Stimulated activated CD8-positive, alpha-beta memory T cell treated with anti-CD3 and anti-CD28 coated beads, Interleukin-7, amount 100 ng/mL, for 48 hours (primary cell): ENCODE data around the gene THAP4.
"Not testable (repeated sequence)": the region's sequence is repeated elsewhere in the genome, so short reads cannot be mapped to it uniquely, and the experiment has no call there.

Experiments used
- DNase-seq, 2 donors: peaks; one replicate each; pipeline ENCODE4 v3.0.0-alpha.2; 2020; ENCODE audit warnings: low read depth in 1 of 2; ENCODE audit errors: extremely low read depth in 1 of 2

THAP4 gene

DNA sequence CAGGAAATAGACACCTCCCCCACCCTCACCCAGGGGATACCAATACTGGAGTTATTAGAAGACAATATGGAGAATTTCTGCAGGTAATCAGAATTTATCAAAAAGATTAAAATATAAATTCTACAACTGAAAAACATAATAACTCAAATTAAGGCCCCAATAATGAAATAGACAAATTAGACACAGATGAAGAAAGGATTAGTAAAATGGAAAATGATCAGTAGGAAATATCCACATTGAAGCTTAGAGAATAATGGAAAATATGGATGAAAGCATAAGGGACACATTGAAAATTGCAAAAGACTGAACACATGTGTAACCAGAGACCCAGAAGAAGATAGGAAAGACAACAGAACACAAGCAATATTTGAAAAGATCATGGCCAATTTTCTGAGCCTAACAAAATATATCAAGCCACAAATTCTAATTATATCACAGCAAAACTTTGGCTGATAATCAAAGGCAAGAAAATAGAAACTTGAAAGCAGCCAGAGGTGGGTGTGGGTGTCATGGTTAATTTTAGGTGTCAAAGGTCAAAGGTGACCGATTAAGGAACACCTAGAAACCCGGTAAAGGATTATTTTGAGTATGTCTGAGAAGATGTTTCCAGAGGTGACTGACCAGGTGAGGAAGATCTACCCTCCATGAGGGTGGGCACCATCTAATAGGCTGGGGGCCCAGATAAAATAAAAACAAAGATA is 50.2 kb downstream of the THAP4 start:
- DNase-seq, result no peak

DNA sequence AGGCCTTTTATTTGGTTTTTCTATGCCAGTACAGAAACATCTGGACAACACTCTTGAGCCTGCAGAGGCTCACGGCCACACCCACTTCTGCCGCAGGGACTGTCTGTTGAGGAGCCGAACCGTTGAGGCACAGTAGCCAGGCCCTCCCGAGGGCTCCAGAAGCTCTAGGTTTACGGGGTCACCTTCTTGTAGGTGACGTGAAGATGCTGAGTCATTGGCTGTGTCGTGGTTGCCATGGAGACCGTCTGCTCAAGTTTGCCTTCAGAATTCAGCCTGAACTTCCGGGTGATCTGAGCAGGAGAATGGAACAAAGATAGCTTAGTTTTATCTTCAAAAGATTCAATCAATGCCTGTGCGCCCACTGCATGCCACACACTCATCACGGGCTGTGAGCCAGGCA is 52.5 kb downstream of the THAP4 start:
- DNase-seq, result no peak

DNA sequence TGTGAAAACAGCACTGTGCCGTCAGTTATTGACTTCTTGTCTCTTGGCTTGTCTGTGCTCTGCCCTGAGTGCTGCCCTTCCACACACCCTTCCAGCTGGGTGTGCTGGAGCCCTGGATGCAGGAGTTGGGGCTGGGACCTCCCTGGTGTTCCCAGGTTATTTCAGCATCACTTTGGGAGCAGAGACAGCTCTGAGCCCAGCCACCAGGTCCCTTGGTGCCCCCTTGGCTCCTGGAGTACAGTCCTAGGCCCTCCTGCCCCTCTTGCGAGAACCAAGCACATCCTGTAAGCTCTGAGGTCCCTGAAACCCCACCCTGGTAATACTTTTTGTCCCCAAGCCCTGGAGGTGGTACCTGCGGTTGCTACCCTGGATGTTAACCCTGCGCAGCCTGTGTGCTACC is 54.2 kb downstream of the THAP4 start:
- DNase-seq, result no peak

DNA sequence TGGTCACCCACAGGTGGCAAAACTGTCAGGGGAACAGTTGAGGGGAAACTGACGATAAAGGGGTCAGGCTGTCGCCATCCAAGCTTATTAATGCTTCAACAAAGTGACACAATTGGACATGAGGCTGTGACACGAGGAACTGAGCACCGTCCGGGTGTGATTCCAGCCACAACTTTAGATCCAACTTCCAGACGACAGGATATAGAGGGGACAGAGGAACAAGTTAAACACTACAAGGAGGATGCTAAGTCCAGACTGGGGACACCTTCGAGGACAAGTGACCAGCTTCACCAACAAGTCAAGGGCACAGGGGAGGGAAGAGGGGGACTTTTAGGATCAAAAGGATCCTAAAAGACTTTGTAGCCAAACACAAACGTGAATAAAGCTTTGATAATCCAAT is 54.6 kb downstream of the THAP4 start:
- DNase-seq, result no peak

DNA sequence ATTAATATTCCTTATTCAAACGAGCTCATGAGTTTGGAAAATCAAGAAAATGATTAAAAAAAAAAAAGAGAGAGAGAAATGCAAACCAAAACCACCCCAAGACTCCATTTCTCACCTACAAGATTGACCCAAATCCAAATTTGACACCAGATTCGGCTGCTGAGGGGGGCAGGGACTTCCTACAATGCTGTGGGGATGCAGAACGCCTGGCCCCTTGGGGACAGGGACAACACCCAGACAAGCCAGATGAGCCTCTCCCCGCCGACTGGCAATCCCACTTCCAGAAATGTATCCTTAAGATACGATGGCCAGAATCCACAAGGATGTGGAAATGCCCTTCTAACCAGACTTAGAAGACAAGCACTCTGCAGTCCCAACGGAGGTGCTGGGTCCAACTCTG is 57.7 kb downstream of the THAP4 start:
- DNase-seq, result no peak

DNA sequence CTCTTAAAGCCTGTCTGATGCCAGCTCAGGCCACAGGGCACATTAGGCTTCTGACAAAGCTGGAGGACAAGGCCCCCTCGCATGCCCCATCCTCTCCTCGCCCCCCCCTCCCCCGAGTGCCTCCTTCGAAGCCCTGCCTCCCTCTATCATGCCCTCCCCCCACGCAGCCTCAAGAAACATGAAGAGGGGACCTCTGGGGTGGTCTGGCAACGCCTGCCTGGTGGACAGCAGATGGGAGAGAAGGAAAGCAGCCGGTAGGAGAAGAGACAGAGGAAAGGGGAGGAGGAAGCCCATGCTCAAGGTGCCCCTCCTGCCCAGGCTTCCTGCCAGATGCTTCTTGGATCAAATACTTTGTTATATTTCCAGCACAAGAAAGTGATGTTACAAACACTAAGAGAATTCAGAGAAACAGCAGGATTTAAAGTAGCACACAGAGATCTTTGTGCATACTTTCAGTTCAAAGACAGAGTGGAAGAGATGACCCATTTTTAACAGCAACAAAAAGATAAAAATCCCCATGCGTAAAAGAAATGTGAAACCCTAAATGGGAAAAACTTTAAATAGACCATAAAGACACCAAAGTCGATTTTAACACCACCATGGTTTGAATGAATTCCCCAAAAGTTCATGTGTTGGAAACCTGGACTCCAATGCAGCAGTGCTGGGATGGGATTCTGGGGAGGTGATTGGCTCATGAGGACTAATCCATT is 59.4 kb downstream of the THAP4 start:
- no peak for DNase-seq

DNA sequence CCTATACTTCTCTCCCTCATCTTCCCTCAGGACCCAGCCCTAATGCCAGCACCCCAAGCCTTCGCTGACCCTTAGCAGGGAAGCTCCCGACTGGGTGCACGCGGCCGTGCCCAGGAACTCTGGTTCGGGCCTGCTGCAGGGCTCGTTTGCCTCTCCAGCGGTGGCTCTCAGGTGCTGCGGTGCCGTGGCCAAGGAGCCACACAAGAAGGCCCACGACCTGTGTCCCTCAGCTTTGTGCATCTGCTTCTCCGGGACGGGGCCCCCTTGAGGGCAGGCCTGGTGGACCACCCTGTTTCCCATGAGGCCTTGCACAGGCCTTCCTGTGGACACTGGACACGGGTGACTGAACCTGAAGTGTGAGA is 60.7 kb downstream of the THAP4 start:
- DNase-seq, result no peak

DNA sequence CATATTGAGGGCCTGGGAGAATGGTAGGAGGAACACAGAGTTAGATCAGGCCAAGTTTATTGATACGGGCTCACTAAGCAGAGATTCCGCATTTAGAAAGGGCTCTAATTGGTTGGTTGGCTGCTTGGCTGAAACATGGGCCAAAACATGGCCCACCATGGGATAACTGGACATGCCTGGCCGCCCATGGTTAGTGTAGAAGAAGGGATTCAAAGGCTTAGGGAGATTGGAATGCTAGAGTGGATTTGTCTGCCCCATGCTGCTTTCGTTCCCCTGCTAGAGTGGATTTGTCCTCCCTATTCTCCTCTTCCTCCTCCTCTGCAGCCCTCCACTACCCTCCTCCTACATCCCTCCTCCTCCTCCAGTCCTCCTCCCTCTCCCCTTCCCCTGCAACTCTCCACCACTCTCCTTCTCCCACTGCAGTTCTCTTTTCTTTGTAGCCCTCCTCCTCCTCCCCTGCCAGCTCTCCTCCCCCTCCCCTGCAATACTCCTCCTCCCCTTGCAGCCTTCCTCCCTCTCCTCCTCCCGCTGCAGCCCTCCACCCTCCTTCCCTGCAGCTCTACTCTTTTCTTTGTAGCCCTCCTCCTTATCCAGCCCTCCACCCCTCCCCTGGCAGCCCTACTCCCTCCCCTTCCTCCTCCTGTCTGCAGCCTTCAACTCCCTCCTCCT is 61.2 kb downstream of the THAP4 start:
- no peak for DNase-seq

DNA sequence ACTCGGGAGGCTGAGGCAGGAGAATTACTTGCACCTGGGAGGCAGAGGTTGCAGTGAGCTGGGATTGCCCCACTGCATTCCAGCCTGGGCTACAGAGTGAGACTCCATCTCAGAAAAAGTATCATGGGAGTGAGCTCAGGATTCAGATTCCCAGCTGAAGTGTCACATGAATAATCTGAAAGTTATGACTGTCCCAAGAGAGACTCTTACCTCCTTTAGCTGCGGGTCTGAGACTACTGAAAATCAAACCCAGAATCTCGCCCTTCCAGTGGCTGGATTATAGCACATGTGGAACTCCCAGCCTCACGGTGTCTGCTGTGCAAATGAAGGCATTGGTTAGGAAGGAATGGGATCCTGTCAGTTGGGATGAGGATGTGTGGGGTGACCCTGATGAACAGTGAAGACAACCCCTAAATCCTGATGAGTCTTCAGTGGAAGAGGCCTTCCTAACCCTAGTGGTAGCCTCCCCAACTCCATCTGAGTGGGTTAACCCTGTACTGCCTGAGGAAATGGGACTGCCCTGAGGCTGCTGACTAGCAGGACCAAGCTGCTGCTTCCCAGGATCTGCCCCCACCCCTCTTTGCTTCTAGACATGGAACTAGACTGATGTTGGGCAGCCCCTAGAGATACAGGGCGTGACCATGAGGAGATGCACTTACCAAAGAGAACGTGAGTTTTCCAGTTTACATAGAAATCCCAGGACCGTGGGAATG is 61.9 kb downstream of the THAP4 start:
- no peak for DNase-seq

DNA sequence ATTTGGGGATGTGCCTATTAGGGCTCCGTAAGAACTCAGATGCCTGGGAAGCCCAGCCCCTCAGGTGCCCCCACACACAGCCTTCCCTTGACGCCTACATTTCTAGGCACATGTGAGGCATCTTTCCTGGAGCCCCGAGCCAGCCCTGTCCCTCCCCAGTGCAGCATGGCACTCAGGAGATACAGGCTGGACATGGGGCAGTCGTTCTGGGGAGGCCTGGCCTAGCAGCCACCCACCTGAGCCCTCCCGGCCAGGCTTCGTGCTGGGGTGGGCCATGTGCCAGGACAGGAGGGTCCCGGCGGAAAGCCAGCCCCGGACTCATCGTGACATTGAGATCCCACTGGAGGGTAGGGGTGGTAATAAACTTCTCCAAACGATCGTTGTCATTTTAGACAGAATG is 63.2 kb downstream of the THAP4 start:
- DNase-seq, result no peak

DNA sequence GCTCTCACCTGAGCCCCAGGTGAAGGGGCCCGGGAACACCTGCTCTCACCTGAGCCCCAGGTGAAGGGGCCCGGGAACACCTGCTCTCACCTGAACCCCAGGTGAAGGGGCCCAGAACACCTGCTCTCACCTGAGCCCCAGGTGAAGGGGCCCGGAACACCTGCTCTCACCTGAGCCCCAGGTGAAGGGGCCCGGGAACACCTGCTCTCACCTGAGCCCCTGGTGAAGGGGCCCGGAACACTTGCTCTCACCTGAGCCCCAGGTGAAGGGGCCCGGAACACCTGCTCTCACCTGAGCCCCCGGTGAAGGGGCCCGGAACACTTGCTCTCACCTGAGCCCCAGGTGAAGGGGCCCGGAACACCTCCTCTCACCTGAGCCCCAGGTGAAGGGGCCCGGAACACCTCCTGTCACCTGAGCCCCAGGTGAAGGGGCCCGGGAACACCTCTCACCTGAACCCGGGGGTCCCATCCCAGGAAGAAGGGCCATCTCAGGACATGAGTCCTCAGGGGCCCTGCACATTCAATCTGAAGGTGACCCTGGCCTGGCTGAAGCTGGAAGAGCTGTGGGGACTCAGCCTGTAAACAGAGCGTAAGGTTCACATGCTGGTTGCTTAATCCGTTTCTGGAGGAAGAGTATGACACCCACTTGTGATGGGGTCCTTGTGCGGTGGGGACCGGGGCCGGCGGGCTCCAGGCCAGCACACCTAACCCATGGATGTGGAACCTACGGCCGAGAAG is 63.9 kb downstream of the THAP4 start:
- not testable (repeated sequence) for DNase-seq

DNA sequence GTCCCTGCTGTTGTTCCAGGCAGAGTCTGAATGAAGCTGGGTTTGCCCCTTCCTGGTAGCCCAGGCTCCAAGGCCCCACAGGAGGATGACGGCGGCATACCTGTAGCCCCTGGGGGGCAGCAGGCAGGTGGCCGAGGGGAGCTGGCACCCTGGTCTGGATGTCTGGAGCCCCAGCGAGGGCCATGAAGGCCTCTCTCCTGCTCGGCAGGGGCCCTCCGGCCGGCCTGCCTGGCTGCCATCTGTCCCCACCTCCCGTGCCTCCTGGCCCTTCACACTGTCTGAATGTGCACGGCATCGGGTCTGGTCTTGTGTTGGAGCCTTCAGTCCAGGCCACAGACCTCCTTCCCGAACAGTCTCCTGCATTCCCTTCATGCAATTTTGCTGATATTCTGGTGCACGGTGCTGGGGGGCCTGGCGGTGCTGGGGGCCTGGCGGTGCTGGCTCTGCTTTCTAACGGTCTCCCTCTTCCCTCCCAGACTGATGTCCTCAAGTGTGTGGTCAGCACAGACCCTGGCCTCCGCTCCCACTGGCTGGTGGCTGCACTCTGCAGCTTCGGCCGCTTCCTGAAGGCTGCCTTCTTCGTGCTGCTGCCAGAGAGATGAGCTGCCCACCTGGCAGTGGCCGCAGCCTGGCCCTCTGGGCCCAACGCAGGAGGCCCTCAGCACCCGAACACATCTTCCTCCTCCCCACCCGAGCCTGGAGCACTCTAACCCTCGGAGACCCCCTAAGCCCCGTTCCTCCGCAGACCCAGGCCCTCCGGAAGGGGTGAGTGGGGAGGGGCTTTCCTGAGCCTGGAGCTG is 64.9 kb downstream of the THAP4 start:
- no peak for DNase-seq

DNA sequence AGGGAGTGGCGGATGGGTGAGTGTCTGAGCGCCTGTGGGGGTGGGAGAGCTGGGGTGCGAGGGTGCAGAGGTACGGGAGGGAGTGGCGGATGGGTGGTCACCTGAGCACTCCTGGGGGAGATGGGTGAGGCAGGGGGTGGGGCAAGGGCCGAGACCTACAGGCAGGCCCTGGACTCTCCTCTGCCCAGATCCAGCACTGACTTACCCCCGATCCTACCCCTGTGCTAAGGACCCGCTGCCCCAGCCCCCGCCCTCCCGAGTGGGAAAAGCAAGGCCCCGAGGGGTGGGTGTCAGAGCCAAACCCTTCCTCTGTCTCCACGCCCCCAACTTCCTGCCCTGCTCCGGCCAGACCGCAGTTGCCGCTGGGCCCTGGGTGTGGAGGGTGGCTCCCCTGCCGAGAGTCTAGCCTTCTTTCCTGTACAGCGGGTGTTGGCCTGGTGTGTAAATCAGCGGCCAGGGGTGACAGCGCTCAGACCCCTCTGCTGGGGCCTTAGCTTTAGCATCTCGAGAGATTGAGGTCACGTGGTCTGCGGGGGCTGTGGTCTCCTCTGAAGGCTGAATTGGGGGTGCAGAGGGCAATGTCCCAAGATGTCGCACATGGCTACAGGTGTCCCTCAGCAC is 65.9 kb downstream of the THAP4 start:
- DNase-seq, result no peak

DNA sequence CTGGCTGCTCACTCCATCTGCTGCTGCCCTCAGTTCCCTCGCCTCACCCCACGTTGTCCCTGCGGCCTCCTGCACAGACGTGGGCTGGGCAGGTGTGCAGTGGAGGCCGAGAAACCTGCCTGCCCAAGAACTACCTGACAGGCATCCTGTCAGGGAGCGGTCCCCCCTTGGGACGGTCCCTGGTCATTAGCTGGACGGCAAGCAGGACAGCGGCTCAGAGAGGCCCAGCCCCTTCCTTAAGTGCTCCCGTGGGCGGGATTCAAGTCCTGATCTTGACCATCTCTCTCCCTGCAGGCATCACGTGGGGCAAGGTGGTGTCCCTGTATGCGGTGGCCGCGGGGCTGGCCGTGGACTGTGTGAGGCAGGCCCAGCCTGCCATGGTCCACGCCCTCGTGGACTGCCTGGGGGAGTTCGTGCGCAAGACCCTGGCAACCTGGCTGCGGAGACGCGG is 67.1 kb downstream of the THAP4 start:
- no peak for DNase-seq

DNA sequence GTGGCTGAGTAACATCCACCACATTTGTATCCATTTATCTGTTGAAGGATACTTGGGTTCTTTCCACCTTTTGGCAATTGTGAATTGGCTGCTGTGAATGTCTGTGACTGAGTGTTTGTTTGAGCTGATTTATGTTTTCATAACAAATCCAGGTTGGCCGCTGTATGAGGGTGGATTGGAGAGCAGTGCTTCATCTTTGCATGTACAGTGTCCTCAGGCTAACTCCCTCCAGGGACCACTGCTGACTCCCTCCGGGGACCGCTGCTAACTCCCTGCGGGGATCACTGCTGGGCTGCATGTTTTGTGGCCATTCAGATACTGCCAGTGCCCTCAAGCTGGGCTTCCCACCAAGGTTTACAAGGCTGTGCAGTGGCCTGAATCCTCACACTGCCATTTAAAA is 68.2 kb downstream of the THAP4 start:
- no peak for DNase-seq

DNA sequence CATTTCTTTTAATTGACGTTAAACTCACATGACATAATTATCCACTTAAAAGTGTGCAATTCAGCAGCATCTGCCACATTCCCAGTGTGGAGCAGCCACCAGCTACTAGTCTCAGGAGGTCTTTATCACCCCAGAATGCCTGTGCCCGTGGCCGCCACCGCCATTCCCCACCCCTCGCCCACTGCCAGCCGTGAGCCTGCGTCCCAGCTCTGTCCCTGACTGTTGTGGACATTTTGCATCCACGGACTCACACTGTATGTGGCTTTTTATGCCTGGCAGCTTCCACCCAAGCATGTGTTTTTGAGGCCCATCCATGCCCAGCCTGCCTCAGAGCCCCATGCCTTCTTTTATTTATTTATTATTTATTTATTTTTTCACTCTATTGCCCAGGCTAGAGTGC is 69.2 kb downstream of the THAP4 start:
- DNase-seq, result no peak

DNA sequence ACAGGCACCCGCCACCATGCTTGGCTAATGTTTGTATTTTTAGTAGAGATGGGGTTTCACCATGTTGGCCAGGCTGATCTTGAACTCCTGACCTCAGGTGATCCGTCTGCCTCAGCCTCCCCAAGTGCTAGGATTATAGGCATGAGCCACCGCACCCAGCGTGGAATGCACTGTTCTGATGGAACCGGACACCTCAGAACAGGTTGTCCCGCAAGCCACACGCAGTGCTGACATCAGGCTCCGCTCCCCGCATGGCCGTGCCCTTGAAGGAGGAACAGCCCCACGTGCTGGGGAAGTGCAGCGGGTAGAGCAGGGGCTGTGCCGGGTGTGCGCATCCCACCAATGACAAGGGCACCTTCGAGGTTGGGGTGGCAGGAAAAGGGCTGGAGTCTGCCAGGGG is 69.7 kb downstream of the THAP4 start:
- DNase-seq, result not testable (repeated sequence)

DNA sequence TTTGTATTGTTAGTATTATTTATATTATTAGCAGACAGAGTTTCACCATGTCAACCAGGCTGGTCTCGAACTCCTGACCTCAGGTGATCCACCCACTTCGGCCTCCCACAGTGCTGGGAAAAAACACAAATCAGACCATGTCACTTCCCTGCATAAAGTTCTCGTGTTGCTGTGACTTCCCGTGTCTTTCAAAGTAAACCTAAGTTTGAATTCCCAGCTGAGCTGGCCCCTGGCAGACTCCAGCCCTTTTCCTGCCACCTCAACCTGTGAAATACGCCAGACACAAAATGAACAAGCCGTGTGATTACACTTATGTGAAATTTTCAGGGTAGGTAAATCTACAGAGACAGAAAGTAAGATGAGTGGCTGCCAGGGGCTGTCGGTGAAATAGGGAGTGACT is 70.5 kb downstream of the THAP4 start:
- no peak for DNase-seq

DNA sequence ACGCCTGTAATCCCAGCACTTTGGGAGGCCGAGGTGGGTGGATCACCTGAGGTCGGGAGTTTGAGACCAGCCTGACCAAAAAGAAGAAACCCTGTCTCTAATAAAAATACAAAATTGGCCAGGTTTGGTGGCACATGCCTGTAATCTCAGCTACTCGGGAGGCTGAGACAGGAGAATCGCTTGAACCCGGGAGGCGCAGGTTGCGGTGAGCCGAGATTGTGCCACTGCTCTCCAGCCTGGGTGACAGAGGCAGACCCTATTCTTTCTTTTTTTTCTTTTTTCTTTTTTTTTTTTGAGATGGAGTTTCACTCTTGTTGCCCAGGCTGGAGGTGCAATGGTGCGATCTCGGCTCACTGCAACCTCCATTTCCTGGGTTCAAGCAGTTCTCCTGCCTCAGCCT is 70.9 kb downstream of the THAP4 start:
- DNase-seq, result not testable (repeated sequence)

DNA sequence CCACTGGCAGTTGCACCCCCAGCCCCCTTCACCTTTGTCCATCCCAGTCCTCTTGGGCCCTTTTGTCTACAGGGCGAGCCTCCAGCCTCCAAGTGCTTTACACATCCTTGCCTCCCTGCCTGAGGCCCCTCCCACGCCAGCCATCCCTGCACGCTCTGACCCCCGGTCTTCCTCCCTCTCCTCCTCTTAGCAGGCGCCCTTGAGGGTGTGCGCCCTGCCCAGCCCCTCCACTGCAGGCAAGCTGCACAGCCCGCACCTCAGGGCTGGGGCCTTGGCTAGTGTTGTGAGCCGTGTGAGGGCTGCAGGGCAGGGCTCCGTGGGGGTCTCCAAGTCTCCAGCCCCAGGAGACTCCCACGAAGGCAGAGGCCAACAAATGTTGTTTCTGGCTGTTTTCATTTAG is 71.5 kb downstream of the THAP4 start:
- DNase-seq, result no peak
